HL-60 (cell line): ENCODE data around the gene MYADML2.

Experiments used
- CTCF ChIP-seq: IDR thresholded peaks from one replicate; pipeline ENCODE4 v1.5.1; 2011; ENCODE audit warnings: low read length, control low read depth, inconsistent platforms; ENCODE audit not compliant: insufficient read depth
- GABPA ChIP-seq: IDR thresholded peaks from 2 replicates; pipeline ENCODE4 v1.6.1; 2012; ENCODE audit warnings: low read depth
- POLR2AphosphoS5 ChIP-seq: IDR thresholded peaks from 2 replicates; pipeline ENCODE4 v1.6.1; 2012; ENCODE audit warnings: low read depth
- REST ChIP-seq: IDR thresholded peaks from 2 replicates; pipeline ENCODE4 v1.6.1; 2012; ENCODE audit warnings: low read depth; ENCODE audit not compliant: insufficient replicate concordance

GRCh38 chr17:81961087-81961511 lies 14.1 kb upstream of the MYADML2 start, which contains the start of gene NOTUM:
- TF ChIP-seq CTCF (no peak), GABPA (no peak), REST (no peak), POLR2AphosphoS5 (no peak)
